Loucy (cell line): ENCODE results near the gene BCL11A.

ENCODE experiments used
- H2AFZ ChIP-seq: fragments of 200-600 bp; sonication (generic); 2 replicates; pipeline ENCODE4 v1.6.0; 2016; ENCODE audit warnings: antibody characterized with exemption, mild to moderate bottlenecking, low read length, moderate library complexity
- H3F3A ChIP-seq: fragments of 200-600 bp; 2 replicates; pipeline ENCODE4 v1.6.0; 2016; ENCODE audit warnings: antibody characterized with exemption, low read depth, mild to moderate bottlenecking
- H3K27me3 ChIP-seq: fragments of 200-600 bp; sonication (generic); 2 replicates; pipeline ENCODE4 v1.6.1; 2014; ENCODE audit warnings: low read length, mild to moderate bottlenecking; ENCODE audit not compliant: insufficient read depth, poor library complexity, severe bottlenecking
- H3K36me3 ChIP-seq: fragments of 200-600 bp; sonication (generic); 2 replicates; pipeline ENCODE4 v1.6.1; 2016; ENCODE audit warnings: low read length; ENCODE audit not compliant: insufficient read depth
- H3K4me1 ChIP-seq: fragments of 200-600 bp; sonication (generic); 2 replicates; pipeline ENCODE4 v1.5.1; 2014; ENCODE audit warnings: low read length, mild to moderate bottlenecking; ENCODE audit not compliant: insufficient read depth, poor library complexity, severe bottlenecking
- H3K4me2 ChIP-seq: fragments of 200-600 bp; sonication (generic); 2 replicates; pipeline ENCODE4 v1.6.0; 2014; ENCODE audit warnings: antibody characterized with exemption, low read length, low read depth, mild to moderate bottlenecking; ENCODE audit not compliant: poor library complexity, severe bottlenecking
- H3K4me3 ChIP-seq: fragments of 200-600 bp; sonication (generic); 2 replicates; pipeline ENCODE4 v1.5.1; 2014; ENCODE audit warnings: low read length, mild to moderate bottlenecking, mixed read lengths; ENCODE audit not compliant: poor library complexity, severe bottlenecking
- H3K79me2 ChIP-seq: fragments of 200-600 bp; sonication (generic); 2 replicates; pipeline ENCODE4 v1.6.1; 2014; ENCODE audit warnings: low read length; ENCODE audit not compliant: insufficient read depth
- H3K9ac ChIP-seq: fragments of 200-600 bp; sonication (generic); 2 replicates; pipeline ENCODE4 v1.6.0; 2014; ENCODE audit warnings: mild to moderate bottlenecking, low read depth, low read length, moderate library complexity; ENCODE audit not compliant: poor library complexity, severe bottlenecking
- H3K9me2 ChIP-seq: fragments of 200-600 bp; sonication (generic); replicated peaks from 2 replicates; pipeline ENCODE4 v1.6.1; 2016; ENCODE audit warnings: low read depth, low read length, mixed read lengths
- H3K9me3 ChIP-seq: fragments of 200-600 bp; sonication (generic); 2 replicates; pipeline ENCODE4 v1.6.1; 2014; ENCODE audit warnings: mild to moderate bottlenecking, antibody characterized with exemption, low read length, low read depth; ENCODE audit not compliant: insufficient read depth
- H4K20me1 ChIP-seq: fragments of 200-600 bp; sonication (generic); 2 replicates; pipeline ENCODE4 v1.6.0; 2014; ENCODE audit warnings: antibody characterized with exemption, low read length, mild to moderate bottlenecking; ENCODE audit not compliant: insufficient read depth, poor library complexity, severe bottlenecking
- EZH2phosphoT487 ChIP-seq: fragments of 200-600 bp; IDR thresholded peaks from 2 replicates; pipeline ENCODE4 v1.6.1; 2018; ENCODE audit warnings: antibody characterized with exemption, mild to moderate bottlenecking, moderate library complexity, borderline replicate concordance
- TF ChIP-seq, protein P1 (sequence below): fragments of 200-600 bp; sonication (generic); conservative IDR thresholded peaks from 2 replicates; pipeline ENCODE4 v1.5.1; 2014; ENCODE audit warnings: mild to moderate bottlenecking, antibody characterized with exemption, low read length

BCL11A gene

DNA sequence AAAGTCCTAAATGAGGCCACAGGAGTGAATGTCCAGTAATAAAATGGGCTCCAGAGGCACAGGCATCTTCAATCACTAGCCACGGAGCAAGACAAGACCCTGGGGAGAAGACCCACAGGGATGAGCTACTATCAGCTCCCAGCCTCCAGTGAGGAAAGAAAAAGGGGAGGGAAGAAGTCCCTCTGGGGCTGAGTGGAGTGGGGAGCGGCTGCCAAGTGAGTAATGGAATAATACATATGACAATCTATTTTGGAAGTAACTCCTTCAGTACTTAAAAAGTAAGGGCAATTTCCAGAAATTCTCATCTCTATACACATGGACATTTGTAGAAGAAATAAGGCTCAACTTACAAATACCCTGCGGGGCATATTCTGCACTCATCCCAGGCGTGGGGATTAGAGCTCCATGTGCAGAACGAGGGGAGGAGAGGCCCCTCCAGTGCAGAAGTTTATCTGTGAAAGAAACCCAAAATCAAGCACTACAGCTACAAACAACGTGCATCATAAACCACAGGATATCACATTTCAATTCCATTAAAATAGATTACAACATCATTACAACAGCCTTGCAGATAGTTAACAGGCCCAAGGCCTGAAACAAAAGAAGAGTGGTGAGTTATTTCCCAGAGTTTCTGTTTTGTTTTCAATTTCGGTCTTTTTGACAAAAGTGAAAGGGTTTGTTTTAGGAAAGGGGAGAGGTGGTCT lies 84.9 kb downstream of the BCL11A start:
- Histone ChIP-seq H3K4me2 (no peak overlapping the region), H3F3A (no peaks in the 10 kb centered on the region), H3K79me2 (no peaks in the 10 kb centered on the region; the same call in 1 of the 2 replicates), H3K4me1 (no peaks in the 10 kb centered on the region), H3K9ac (no peak overlapping the region), H3K4me3 (no peak overlapping the region), H3K9me3 (no peaks in the 10 kb centered on the region), H3K27me3 (no peaks in the 10 kb centered on the region), H2AFZ (no peak overlapping the region), H4K20me1 (no peaks in the 10 kb centered on the region), H3K36me3 (peaks cover 8% of the 10 kb centered on the region; the same call in 1 of the 2 replicates), H3K9me2 (no peaks in the 10 kb centered on the region)
- TF ChIP-seq, protein P1, sequence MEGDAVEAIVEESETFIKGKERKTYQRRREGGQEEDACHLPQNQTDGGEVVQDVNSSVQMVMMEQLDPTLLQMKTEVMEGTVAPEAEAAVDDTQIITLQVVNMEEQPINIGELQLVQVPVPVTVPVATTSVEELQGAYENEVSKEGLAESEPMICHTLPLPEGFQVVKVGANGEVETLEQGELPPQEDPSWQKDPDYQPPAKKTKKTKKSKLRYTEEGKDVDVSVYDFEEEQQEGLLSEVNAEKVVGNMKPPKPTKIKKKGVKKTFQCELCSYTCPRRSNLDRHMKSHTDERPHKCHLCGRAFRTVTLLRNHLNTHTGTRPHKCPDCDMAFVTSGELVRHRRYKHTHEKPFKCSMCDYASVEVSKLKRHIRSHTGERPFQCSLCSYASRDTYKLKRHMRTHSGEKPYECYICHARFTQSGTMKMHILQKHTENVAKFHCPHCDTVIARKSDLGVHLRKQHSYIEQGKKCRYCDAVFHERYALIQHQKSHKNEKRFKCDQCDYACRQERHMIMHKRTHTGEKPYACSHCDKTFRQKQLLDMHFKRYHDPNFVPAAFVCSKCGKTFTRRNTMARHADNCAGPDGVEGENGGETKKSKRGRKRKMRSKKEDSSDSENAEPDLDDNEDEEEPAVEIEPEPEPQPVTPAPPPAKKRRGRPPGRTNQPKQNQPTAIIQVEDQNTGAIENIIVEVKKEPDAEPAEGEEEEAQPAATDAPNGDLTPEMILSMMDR, result no peak
- no peak for TF ChIP-seq EZH2phosphoT487

DNA sequence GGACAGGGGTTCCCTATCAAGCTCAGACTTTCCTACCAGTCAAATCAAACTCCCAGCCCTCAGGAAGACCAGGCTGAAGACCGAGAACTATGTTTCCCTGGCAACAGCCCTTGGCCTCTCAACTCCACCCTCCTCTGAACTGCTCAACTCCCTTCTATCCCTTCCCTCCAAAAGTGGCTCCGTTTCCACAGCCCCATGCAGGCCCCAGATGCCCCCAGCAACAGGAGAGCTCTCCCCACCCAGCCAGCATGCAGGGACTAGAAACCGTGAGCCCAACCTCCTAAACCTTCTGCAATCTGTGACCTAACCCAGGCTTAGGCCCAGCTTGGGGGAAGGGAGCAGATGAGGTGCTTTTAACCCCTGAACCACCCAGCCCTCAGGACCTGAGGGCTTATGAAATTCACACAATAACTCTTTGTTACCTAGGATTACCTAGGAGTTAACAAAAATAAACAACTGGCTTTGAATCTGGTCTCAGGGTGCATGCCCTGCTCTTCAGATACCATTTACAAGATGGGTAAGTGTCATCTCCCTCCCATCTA lies 87.2 kb downstream of the BCL11A start:
- no peak overlapping the region for H2AFZ ChIP-seq
- H3K36me3 ChIP-seq, result peaks cover 13% of the 10 kb centered on the region; the same call in 1 of the 2 replicates
- H3K4me2 ChIP-seq, result no peak overlapping the region
- H3K4me3 ChIP-seq, result no peak overlapping the region
- no peaks in the 10 kb centered on the region for H4K20me1 ChIP-seq
- no peaks in the 10 kb centered on the region for H3K9me2 ChIP-seq
- H3K79me2 ChIP-seq, result no peaks in the 10 kb centered on the region
- no peaks in the 10 kb centered on the region for H3K9me3 ChIP-seq
- TF ChIP-seq EZH2phosphoT487, result no peak
- TF ChIP-seq, protein P1, result no peak
- no peaks in the 10 kb centered on the region for H3K4me1 ChIP-seq
- no peaks in the 10 kb centered on the region for H3K27me3 ChIP-seq
- H3F3A ChIP-seq, result no peaks in the 10 kb centered on the region
- H3K9ac ChIP-seq, result no peak overlapping the region

DNA sequence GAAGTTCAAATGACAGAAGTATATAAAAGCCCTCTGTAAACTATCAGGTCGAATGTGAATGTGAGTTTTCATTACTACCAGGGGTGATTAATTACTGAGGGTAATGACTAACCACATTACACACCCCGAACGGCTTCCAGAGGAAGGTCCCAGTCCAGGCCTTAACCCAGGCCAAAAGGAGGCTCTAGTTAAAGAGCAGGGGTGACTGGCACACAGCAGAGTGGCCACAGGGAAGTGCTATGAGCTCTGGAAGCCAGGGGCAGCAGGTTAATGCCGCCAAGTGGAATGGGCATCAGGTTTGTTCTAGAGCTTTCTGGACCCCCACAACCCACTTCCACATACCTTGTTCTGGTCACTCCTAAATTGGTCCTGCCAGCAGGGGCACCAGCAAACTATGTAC lies 87.7 kb downstream of the BCL11A start:
- Histone ChIP-seq H3K9me2 (no peaks in the 10 kb centered on the region), H4K20me1 (no peaks in the 10 kb centered on the region), H3F3A (no peaks in the 10 kb centered on the region), H3K36me3 (peaks cover 18% of the 10 kb centered on the region; the same call in 1 of the 2 replicates), H3K9me3 (no peaks in the 10 kb centered on the region), H3K4me1 (no peaks in the 10 kb centered on the region), H3K79me2 (no peaks in the 10 kb centered on the region), H3K4me2 (no peak overlapping the region), H2AFZ (no peak overlapping the region), H3K27me3 (no peaks in the 10 kb centered on the region), H3K4me3 (no peak overlapping the region), H3K9ac (no peak overlapping the region)
- TF ChIP-seq EZH2phosphoT487, result no peak
- TF ChIP-seq, protein P1, result no peak
